Ovary (tissue), 3 donors: ENCODE results near the gene SLC22A13.

Experiments
- CTCF ChIP-seq, 3 donors: fragments of 450-650 bp in 2 of 3; fragments of 200-600 bp in 1 of 3; IDR thresholded peaks; one replicate each; pipeline versions ENCODE4 v1.5.1 to v1.8.0; 2016 to 2022; ENCODE audit warnings: antibody characterized with exemption in 3 of 3, mild to moderate bottlenecking in 1 of 3
- EP300 ChIP-seq: sonication (generic); formaldehyde crosslinking; IDR thresholded peaks from one replicate; pipeline ENCODE4 v1.6.1; 2017; ENCODE audit warnings: antibody characterized with exemption
- POLR2A ChIP-seq: fragments of 450-650 bp; IDR thresholded peaks from one replicate; pipeline ENCODE4 v1.6.1; 2017; ENCODE audit warnings: antibody characterized with exemption, mild to moderate bottlenecking, moderate library complexity
- donor health status: DM: no; HTN: no; CAD: no.

- TF ChIP-seq CTCF (IDR thresholded peaks at IDR 0.05) (no peak), EP300 (no peak), POLR2A (no peak)
Measured at GRCh38 chr3:38266810-38267209, 1.2 kb downstream of the SLC22A13 start.
